Measurements from ENCODE around the gene NUP210L.
A peak's percentile ranks its signal among the peaks of the same experiment; 100 is the strongest.
"Not testable (repeated sequence)": the region's sequence is repeated elsewhere in the genome, so short reads cannot be mapped to it uniquely, and the experiment has no call there.

The NUP210L gene

GRCh38 chr1:154148807-154149206 lies 6.1 kb downstream of the NUP210L start:
- H3K4me3 ChIP-seq (ENCODE audit: low read depth, low read length), result no peak overlapping the region
- peak; percentile 51 for DNase-seq (ENCODE audit: low read depth)

GRCh38 chr1:154147505-154147904 lies 7.4 kb downstream of the NUP210L start:
- DNase-seq (ENCODE audit: low read depth); H3K4me3 ChIP-seq (ENCODE audit: low read depth, low read length): not testable (repeated sequence)

More at GRCh38 chr1:154148807-154149206, 6.1 kb downstream of the NUP210L start:
- TF ChIP-seq MYC (IDR thresholded peaks at IDR 0.05; ENCODE audit: low read depth, low read length) (no peak), POLR2A (IDR thresholded peaks at IDR 0.05; ENCODE audit: extremely low read depth, insufficient read length) (no peak), CTCF (IDR thresholded peaks at IDR 0.05; ENCODE audit: low read depth, low read length) (no peak)
- TF ChIP-seq, protein P1, sequence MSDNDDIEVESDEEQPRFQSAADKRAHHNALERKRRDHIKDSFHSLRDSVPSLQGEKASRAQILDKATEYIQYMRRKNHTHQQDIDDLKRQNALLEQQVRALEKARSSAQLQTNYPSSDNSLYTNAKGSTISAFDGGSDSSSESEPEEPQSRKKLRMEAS (IDR thresholded peaks at IDR 0.05; ENCODE audit: low read depth, low read length), result no peak

GRCh38 chr1:154145986-154146385 lies 8.9 kb downstream of the NUP210L start:
- peak; percentile 29 for TF ChIP-seq CTCF (IDR thresholded peaks at IDR 0.05; ENCODE audit: low read depth, low read length)
- TF ChIP-seq, protein P1 (IDR thresholded peaks at IDR 0.05; ENCODE audit: low read depth, low read length), result no peak
- TF ChIP-seq POLR2A (IDR thresholded peaks at IDR 0.05; ENCODE audit: extremely low read depth, insufficient read length), result no peak
- TF ChIP-seq MYC (IDR thresholded peaks at IDR 0.05; ENCODE audit: low read depth, low read length), result no peak
- DNase-seq (ENCODE audit: low read depth), result no peak
- H3K4me3 ChIP-seq (ENCODE audit: low read depth, low read length), result no peak overlapping the region

DNA sequence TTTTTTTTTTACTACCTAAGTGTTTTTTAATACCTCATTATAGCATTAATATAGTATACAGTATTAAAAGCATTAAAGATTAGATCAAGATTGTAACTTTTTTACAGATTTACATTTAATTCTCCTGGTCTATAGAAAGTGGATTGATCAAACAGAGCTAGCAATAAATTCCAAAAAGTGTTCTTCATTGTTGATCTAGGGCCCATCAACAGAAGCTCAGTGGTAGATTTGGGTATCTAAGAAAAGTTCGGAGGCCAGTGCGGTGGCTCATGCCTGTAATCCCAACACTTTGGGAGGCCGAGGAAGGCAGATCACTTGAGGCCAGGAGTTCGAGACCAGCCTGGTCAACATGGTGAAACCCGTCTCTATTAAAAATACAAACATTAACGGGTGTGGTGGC lies 12.5 kb downstream of the NUP210L start:
- no peak overlapping the region for H3K4me3 ChIP-seq (ENCODE audit: low read depth, low read length)
- TF ChIP-seq MYC (IDR thresholded peaks at IDR 0.05; ENCODE audit: low read depth, low read length) (no peak), POLR2A (IDR thresholded peaks at IDR 0.05; ENCODE audit: extremely low read depth, insufficient read length) (no peak), CTCF (IDR thresholded peaks at IDR 0.05; ENCODE audit: low read depth, low read length) (no peak)
- TF ChIP-seq, protein P1 (IDR thresholded peaks at IDR 0.05; ENCODE audit: low read depth, low read length), result no peak
- DNase-seq (ENCODE audit: low read depth), result no peak

DNA sequence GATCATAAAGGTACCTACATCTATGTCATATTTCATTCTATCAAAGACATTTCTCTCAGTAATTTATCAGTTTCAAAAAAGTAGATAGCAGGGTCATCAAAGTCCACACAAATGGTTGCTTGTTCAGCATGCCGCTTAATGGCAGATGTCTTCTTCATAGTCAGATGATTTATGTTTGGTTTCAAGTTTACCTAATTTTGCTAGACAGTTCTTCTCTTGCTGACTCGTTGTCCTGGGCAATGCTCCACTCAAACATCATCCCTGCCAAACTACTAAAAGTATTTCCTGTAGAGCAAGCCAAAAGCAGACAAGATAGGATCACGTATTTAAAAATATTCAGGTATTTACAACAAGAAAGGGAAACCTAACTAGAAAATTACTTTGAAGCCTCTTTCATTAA lies 13.6 kb downstream of the NUP210L start:
- DNase-seq (ENCODE audit: low read depth), result no peak
- no peak overlapping the region for H3K4me3 ChIP-seq (ENCODE audit: low read depth, low read length)
- TF ChIP-seq CTCF (IDR thresholded peaks at IDR 0.05; ENCODE audit: low read depth, low read length), result no peak
- no peak for TF ChIP-seq MYC (IDR thresholded peaks at IDR 0.05; ENCODE audit: low read depth, low read length)
- TF ChIP-seq POLR2A (IDR thresholded peaks at IDR 0.05; ENCODE audit: extremely low read depth, insufficient read length), result no peak
- TF ChIP-seq, protein P1 (IDR thresholded peaks at IDR 0.05; ENCODE audit: low read depth, low read length), result no peak

DNA sequence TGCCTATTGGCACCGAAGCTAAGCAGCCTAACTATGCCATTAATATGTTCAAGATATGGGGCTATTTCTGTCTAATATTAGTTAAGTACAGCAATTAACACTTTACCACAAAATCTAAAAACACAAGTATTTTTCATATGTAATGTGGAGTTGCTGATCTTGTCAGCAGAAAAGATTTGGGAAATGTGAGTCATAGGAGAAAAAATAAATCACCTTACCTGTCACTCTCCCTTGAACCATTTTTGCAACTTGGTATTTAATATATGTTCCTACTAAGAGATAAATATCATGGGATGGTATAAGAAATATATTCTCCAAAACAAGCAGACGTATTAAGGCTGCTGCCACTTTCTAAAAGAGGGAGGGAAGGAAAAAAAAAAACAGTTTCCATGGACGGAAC lies 17.0 kb downstream of the NUP210L start:
- H3K4me3 ChIP-seq (ENCODE audit: low read depth, low read length), result no peak overlapping the region
- no peak for DNase-seq (ENCODE audit: low read depth)
- no peak for TF ChIP-seq MYC (IDR thresholded peaks at IDR 0.05; ENCODE audit: low read depth, low read length)
- TF ChIP-seq, protein P1 (IDR thresholded peaks at IDR 0.05; ENCODE audit: low read depth, low read length), result no peak
- TF ChIP-seq POLR2A (IDR thresholded peaks at IDR 0.05; ENCODE audit: extremely low read depth, insufficient read length), result no peak
- TF ChIP-seq CTCF (IDR thresholded peaks at IDR 0.05; ENCODE audit: low read depth, low read length), result no peak

Data from NB4 (cell line).